GM12878 (cell line): ENCODE data around the gene TNFRSF11A. TPM values are rescaled to one million over a fixed set of nuclear protein-coding genes. Genes with fewer than 3 reads are reported as not detected.

ENCODE experiments used
- ATAC-seq: fragments of 200-7000 bp; cut with Tn5 transposase; 3 replicates; pipeline ENCODE4 v1.9.1; 2020; ENCODE audit warnings: mild to moderate bottlenecking, moderate library complexity
- BruUV-seq: library from RNA; stranded (reverse); fragments of 400-500 nt; replicated peaks from 2 replicates; lab custom pipeline; 2021; lab: Mats Ljungman, UMichigan
- CTCF ChIA-PET: fragments of 300-600 bp; sonication (Branson Sonifier 250); formaldehyde crosslinking; extraction: SDS; loops from one replicate; lab custom pipeline; 2021; ENCODE audit warnings: inconsistent platforms; lab: Yijun Ruan, JAX
- POLR2A ChIA-PET: fragments of 350-600 bp; formaldehyde crosslinking; extraction: SDS; loops from one replicate; lab custom pipeline; 2021; ENCODE audit warnings: inconsistent platforms; lab: Charles Lee
- RAD21 ChIA-PET: fragments of 300-600 bp; sonication (Branson Sonifier 250); formaldehyde crosslinking; loops from one replicate; lab custom pipeline; 2023; ENCODE audit warnings: antibody characterized with exemption; ENCODE audit not compliant: unreplicated experiment; lab: Charles Lee
- SMC1A ChIA-PET: fragments of 300-600 bp; sonication (Branson Sonifier 250); formaldehyde crosslinking; loops from one replicate; lab custom pipeline; 2023; ENCODE audit not compliant: unreplicated experiment, uncharacterized antibody; lab: Charles Lee
- DNase-seq: peaks from one replicate; pipeline ENCODE4 v3.0.0-alpha.2; 2011; ENCODE audit warnings: low read depth, low spot score
- FAIRE-seq: peaks from 3 replicates; lab custom pipeline; 2011; peaks lifted over from hg19 to GRCh38; lab: Jason Lieb, UNC
- H2AFZ ChIP-seq: 2 replicates; pipeline ENCODE4 v1.6.0; 2011; ENCODE audit warnings: low read depth, low read length, control low read depth; ENCODE audit not compliant: control insufficient read depth
- H3K27ac ChIP-seq: 2 replicates; pipeline ENCODE4 v1.5.1; 2011; ENCODE audit warnings: control low read depth; ENCODE audit not compliant: control insufficient read depth, insufficient read depth
- H3K27me3 ChIP-seq, 2 experiments: replicated peaks in 1 of 2; 2 replicates each; pipeline versions ENCODE4 v1.6.0 to v1.6.1; 2011; ENCODE audit warnings: low read length in 1 of 2; ENCODE audit not compliant: control insufficient read depth in 2 of 2, insufficient read depth in 2 of 2
- H3K36me3 ChIP-seq, 2 experiments: 2 replicates each; pipeline ENCODE4 v1.5.1; 2011; ENCODE audit warnings: low read length in 1 of 2; ENCODE audit not compliant: control insufficient read depth in 2 of 2, insufficient read depth in 2 of 2
- H3K4me1 ChIP-seq: 2 replicates; pipeline ENCODE4 v1.6.1; 2011; ENCODE audit warnings: mild to moderate bottlenecking, low read length, moderate library complexity, mixed read lengths; ENCODE audit not compliant: control insufficient read depth, insufficient read depth
- H3K4me2 ChIP-seq: 2 replicates; pipeline ENCODE4 v1.6.0; 2011; ENCODE audit warnings: control low read depth; ENCODE audit not compliant: control insufficient read depth, insufficient read depth
- H3K4me3 ChIP-seq: fragments of 200-600 bp; sonication (generic); 2 replicates; pipeline ENCODE4 v1.5.1; 2016
- H3K79me2 ChIP-seq: 2 replicates; pipeline ENCODE4 v1.6.0; 2011; ENCODE audit warnings: low read length; ENCODE audit not compliant: control insufficient read depth, insufficient read depth
- H3K9ac ChIP-seq: 2 replicates; pipeline ENCODE4 v1.8.0; 2011; ENCODE audit warnings: low read length, control low read depth, mixed read lengths; ENCODE audit not compliant: control insufficient read depth, insufficient read depth
- H3K9me3 ChIP-seq: replicated peaks from 3 replicates; pipeline ENCODE4 v1.5.1; 2011; ENCODE audit warnings: mild to moderate bottlenecking, low read length; ENCODE audit not compliant: control insufficient read depth, insufficient read depth
- H4K20me1 ChIP-seq: 2 replicates; pipeline ENCODE4 v1.6.0; 2011; ENCODE audit not compliant: control insufficient read depth, insufficient read depth
- BMI1 ChIP-seq: fragments of 450-650 bp; IDR thresholded peaks from 2 replicates; pipeline ENCODE4 v1.6.1; 2016; ENCODE audit warnings: mild to moderate bottlenecking, moderate library complexity, borderline replicate concordance
- CBFB ChIP-seq: IDR thresholded peaks from 2 replicates; pipeline ENCODE4 v1.6.1; 2016; ENCODE audit warnings: antibody characterized with exemption, low read depth
- CREM ChIP-seq: IDR thresholded peaks from 2 replicates; pipeline ENCODE4 v1.6.1; 2014; ENCODE audit warnings: antibody characterized with exemption, low read depth
- HDAC6 ChIP-seq: fragments of 200-600 bp; sonication (generic); IDR thresholded peaks from one replicate; pipeline ENCODE4 v1.8.0; 2017; ENCODE audit warnings: antibody characterized with exemption; ENCODE audit not compliant: unreplicated experiment
- NR2C1 ChIP-seq: fragments of 450-650 bp; IDR thresholded peaks from 2 replicates; pipeline ENCODE4 v1.6.1; 2017; ENCODE audit warnings: antibody characterized with exemption, mild to moderate bottlenecking, moderate library complexity
- PAX5 ChIP-seq: IDR thresholded peaks from 2 replicates; pipeline ENCODE4 v1.6.1; 2011; ENCODE audit warnings: low read depth, low read length, borderline replicate concordance
- SMAD1 ChIP-seq: fragments of 450-650 bp; IDR thresholded peaks from 2 replicates; pipeline ENCODE4 v1.6.1; 2018; ENCODE audit warnings: mild to moderate bottlenecking, low read depth; ENCODE audit not compliant: partially characterized antibody
- SMARCA5 ChIP-seq: fragments of 450-650 bp; IDR thresholded peaks from 2 replicates; pipeline ENCODE4 v1.6.1; 2017; ENCODE audit warnings: mild to moderate bottlenecking
- STAT3 ChIP-seq: IDR thresholded peaks from 2 replicates; pipeline ENCODE4 v1.6.1; 2011; ENCODE audit warnings: low read depth, low read length, improper control_type of control experiment
- TARDBP ChIP-seq: IDR thresholded peaks from 2 replicates; pipeline ENCODE4 v1.6.1; 2016; ENCODE audit warnings: borderline replicate concordance
- TCF7 ChIP-seq: IDR thresholded peaks from 2 replicates; pipeline ENCODE4 v1.6.1; 2014; ENCODE audit warnings: antibody characterized with exemption, borderline replicate concordance
- WGBS: methylation state at CpG from one replicate; pipeline ENCODE4 v1.1.6; 2016; ENCODE audit warnings: low lambda C conversion rate; ENCODE audit not compliant: insufficient replicate concordance, insufficient coverage; ENCODE audit errors: missing lambda C conversion rate; 5-methylcytosine and 5-hydroxymethylcytosine counted together
- in situ Hi-C: fragments of 300-500 bp; cut with MboI; formaldehyde crosslinking; loops from 9 replicates; pipeline ENCODE4 v1.14.3; 2018; ENCODE audit warnings: mixed read lengths
- intact Hi-C: fragments of 100-400 bp; cut with micrococcal nuclease; formaldehyde crosslinking; loops from one replicate; pipeline ENCODE4 v1.14.2; 2022; ENCODE audit not compliant: unreplicated experiment
- polyA plus RNA-seq, 11 experiments: library from polyadenylated mRNA; depleted of rRNA in 4 of 11; unstranded in 6 of 11; stranded (reverse) in 5 of 11; fragments of >200 nt; fragmentation: Nextera tagmentation in 4 of 11; fragmentation: Illumina TruSeq in 1 of 11; extraction: Ambion mirVana in 4 of 11; extraction: Trizol in 1 of 11; gene quantifications; 1 replicate in 1 of 11; 2 replicates in 10 of 11; pipeline versions ENCODE4 v1.2.1 to v1.2.3, GENCODE V29; 2011 to 2016; ENCODE audit warnings: inconsistent platforms in 2 of 11, missing spikeins in 2 of 11, low read depth in 1 of 11
- total RNA-seq, 4 experiments: library from RNA; depleted of rRNA in 3 of 4; stranded (reverse); fragments of >200 nt in 3 of 4; fragmentation: Illumina TruSeq in 1 of 4; extraction: Trizol in 1 of 4; gene quantifications; 2 replicates each; pipeline versions ENCODE4 v1.2.1 to v1.2.3, GENCODE V29; 2013 to 2021
- TF ChIP-seq, protein P1 (sequence below): IDR thresholded peaks from 2 replicates; pipeline ENCODE4 v1.6.1; 2012; ENCODE audit warnings: improper control_type of control experiment, low read depth, low read length; ENCODE audit not compliant: insufficient replicate concordance
- TF ChIP-seq, protein P2 (sequence below): IDR thresholded peaks from 2 replicates; pipeline ENCODE4 v1.6.1; 2012; ENCODE audit warnings: low read depth, low read length, improper control_type of control experiment
- TF ChIP-seq, protein P3 (sequence below): IDR thresholded peaks from 2 replicates; pipeline ENCODE4 v1.6.1; 2011; ENCODE audit warnings: low read depth, mild to moderate bottlenecking, low read length, moderate library complexity, borderline replicate concordance; ENCODE audit errors: extremely low read depth
- TF ChIP-seq, protein P4 (sequence below): fragments of 450-650 bp; formaldehyde crosslinking; IDR thresholded peaks from 2 replicates; pipeline ENCODE4 v1.5.0; 2022; ENCODE audit warnings: mild to moderate bottlenecking, missing genetic modification characterization

The TNFRSF11A gene
- total and polyA plus RNA-seq, 10 of the 15 experiments (the other 5 are each of a cell fraction or from before 2014, with no cell fraction given) = 0.07 to 4.0 (median 0.23) TPM

DNA sequence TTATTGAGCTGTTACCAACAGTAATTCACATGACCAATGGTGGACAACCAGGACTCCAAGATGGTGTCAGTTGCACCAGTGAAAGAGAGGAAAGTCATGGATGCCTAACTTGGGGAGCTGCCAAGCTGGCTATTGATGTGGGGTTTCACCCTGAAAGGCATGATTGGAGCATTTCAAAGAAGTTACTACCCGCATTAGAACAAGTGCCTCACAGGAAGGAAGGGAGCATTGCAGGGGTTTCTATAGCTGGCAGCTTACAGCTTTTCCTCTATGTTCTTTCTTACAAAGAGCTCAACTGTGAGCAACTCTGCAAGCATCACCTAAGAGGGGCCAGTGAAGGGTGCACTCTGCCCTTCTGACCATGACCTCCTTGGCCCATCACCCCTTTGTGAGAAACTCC is 93.1 kb downstream of the TNFRSF11A start:
- DNase-seq (no peak), ATAC-seq (peak; percentile 34), FAIRE-seq (no peak)
- Histone ChIP-seq H4K20me1 (no peaks in the 10 kb centered on the region), H3K4me1 (peaks cover 10% of the 10 kb centered on the region), H3K27ac (no peak overlapping the region), H3K79me2 (no peaks in the 10 kb centered on the region), H3K4me3 (no peak overlapping the region), H3K4me2 (no peak overlapping the region), H3K9me3 (no peaks in the 10 kb centered on the region; the same call in 1 of the 3 replicates), H3K36me3 (no peaks in the 10 kb centered on the region), H3K27me3 (no peaks in the 10 kb centered on the region), H2AFZ (no peak overlapping the region), H3K9ac (no peak overlapping the region)
- intact Hi-C loops (no loop called here), in situ Hi-C loops (no loop called here)
- BruUV-seq = no TSS peak
- POLR2A ChIA-PET = interaction anchor here (0.6 kb wide), 1 partner anchor 87 kb away, joined by 4 read pairs; no protein-coding TSS in a partner anchor
- CTCF ChIA-PET = interaction anchor here (0.6 to 2.6 kb wide), 9 partner anchors 8 to 166 kb away, joined by 3 to 14 read pairs (median 3); partner anchors contain the start of gene TNFRSF11A
- SMC1A ChIA-PET = interaction anchor here (1.0 to 2.7 kb wide), 5 partner anchors 95 to 560 kb away, joined by 3 to 10 read pairs (median 4); no protein-coding TSS in a partner anchor
- 0% methylated on average over 1 of the region's 1 CpG for WGBS
- RAD21 ChIA-PET = interaction anchor here (1.2 kb wide), 1 partner anchor 158 kb away, joined by 3 read pairs; no protein-coding TSS in a partner anchor
- TF ChIP-seq, protein P1, sequence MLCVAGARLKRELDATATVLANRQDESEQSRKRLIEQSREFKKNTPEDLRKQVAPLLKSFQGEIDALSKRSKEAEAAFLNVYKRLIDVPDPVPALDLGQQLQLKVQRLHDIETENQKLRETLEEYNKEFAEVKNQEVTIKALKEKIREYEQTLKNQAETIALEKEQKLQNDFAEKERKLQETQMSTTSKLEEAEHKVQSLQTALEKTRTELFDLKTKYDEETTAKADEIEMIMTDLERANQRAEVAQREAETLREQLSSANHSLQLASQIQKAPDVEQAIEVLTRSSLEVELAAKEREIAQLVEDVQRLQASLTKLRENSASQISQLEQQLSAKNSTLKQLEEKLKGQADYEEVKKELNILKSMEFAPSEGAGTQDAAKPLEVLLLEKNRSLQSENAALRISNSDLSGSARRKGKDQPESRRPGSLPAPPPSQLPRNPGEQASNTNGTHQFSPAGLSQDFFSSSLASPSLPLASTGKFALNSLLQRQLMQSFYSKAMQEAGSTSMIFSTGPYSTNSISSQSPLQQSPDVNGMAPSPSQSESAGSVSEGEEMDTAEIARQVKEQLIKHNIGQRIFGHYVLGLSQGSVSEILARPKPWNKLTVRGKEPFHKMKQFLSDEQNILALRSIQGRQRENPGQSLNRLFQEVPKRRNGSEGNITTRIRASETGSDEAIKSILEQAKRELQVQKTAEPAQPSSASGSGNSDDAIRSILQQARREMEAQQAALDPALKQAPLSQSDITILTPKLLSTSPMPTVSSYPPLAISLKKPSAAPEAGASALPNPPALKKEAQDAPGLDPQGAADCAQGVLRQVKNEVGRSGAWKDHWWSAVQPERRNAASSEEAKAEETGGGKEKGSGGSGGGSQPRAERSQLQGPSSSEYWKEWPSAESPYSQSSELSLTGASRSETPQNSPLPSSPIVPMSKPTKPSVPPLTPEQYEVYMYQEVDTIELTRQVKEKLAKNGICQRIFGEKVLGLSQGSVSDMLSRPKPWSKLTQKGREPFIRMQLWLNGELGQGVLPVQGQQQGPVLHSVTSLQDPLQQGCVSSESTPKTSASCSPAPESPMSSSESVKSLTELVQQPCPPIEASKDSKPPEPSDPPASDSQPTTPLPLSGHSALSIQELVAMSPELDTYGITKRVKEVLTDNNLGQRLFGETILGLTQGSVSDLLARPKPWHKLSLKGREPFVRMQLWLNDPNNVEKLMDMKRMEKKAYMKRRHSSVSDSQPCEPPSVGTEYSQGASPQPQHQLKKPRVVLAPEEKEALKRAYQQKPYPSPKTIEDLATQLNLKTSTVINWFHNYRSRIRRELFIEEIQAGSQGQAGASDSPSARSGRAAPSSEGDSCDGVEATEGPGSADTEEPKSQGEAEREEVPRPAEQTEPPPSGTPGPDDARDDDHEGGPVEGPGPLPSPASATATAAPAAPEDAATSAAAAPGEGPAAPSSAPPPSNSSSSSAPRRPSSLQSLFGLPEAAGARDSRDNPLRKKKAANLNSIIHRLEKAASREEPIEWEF = no peak
- TF ChIP-seq NR2C1 (no peak), TCF7 (peak; percentile 46; the same call in 1 of the 2 replicates), PAX5 (peak; percentile 76; the same call in 1 of the 2 replicates), HDAC6 (no peak), SMARCA5 (no peak), TARDBP (no peak), CREM (no peak), SMAD1 (no peak), CBFB (no peak), BMI1 (no peak), STAT3 (no peak)
- TF ChIP-seq, protein P2, sequence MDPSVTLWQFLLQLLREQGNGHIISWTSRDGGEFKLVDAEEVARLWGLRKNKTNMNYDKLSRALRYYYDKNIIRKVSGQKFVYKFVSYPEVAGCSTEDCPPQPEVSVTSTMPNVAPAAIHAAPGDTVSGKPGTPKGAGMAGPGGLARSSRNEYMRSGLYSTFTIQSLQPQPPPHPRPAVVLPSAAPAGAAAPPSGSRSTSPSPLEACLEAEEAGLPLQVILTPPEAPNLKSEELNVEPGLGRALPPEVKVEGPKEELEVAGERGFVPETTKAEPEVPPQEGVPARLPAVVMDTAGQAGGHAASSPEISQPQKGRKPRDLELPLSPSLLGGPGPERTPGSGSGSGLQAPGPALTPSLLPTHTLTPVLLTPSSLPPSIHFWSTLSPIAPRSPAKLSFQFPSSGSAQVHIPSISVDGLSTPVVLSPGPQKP = no peak
- TF ChIP-seq, protein P3, sequence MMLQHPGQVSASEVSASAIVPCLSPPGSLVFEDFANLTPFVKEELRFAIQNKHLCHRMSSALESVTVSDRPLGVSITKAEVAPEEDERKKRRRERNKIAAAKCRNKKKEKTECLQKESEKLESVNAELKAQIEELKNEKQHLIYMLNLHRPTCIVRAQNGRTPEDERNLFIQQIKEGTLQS = no peak
- TF ChIP-seq, protein P4, sequence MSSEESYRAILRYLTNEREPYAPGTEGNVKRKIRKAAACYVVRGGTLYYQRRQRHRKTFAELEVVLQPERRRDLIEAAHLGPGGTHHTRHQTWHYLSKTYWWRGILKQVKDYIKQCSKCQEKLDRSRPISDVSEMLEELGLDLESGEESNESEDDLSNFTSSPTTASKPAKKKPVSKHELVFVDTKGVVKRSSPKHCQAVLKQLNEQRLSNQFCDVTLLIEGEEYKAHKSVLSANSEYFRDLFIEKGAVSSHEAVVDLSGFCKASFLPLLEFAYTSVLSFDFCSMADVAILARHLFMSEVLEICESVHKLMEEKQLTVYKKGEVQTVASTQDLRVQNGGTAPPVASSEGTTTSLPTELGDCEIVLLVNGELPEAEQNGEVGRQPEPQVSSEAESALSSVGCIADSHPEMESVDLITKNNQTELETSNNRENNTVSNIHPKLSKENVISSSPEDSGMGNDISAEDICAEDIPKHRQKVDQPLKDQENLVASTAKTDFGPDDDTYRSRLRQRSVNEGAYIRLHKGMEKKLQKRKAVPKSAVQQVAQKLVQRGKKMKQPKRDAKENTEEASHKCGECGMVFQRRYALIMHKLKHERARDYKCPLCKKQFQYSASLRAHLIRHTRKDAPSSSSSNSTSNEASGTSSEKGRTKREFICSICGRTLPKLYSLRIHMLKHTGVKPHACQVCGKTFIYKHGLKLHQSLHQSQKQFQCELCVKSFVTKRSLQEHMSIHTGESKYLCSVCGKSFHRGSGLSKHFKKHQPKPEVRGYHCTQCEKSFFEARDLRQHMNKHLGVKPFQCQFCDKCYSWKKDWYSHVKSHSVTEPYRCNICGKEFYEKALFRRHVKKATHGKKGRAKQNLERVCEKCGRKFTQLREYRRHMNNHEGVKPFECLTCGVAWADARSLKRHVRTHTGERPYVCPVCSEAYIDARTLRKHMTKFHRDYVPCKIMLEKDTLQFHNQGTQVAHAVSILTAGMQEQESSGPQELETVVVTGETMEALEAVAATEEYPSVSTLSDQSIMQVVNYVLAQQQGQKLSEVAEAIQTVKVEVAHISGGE (CRISPR knock-in tag) = no peak
